ENCODE results near the gene RPL38. TPM values are rescaled to one million over a fixed set of nuclear protein-coding genes. Genes with fewer than 3 reads are reported as not detected.

The RPL38 gene
- total and polyA plus RNA-seq, 2 donors (not counting 1 experiment from before 2014, with no cell fraction given): 722 to 1,550 TPM

- CTCF ChIA-PET: interaction anchor here (1.0 to 3.1 kb wide), 10 partner anchors 8 to 246 kb away, joined by 3 to 17 read pairs (median 4); partner anchors contain the start of genes BTBD17, GPR142 and RPL38
- peak overlapping the region; percentile 63 for H3K4me3 Mint-ChIP-seq
- intact Hi-C loops (cut with micrococcal nuclease): loop anchor here (1.0 kb wide), 2 partner anchors 151 to 247 kb away; partner anchors contain the start of gene BTBD17
- Histone ChIP-seq H2AFZ (ENCODE audit: insufficient read depth, low read depth, low read length, poor library complexity, severe bottlenecking) (no peak overlapping the region), H3K36me3 (replicated peaks in 1 of 2; ENCODE audit: control extremely low read depth in 1 of 2, control insufficient read depth in 1 of 2, extremely low read depth in 1 of 2, insufficient read depth in 2 of 2, low read length in 1 of 2) (peaks cover 0 to 41% of the 10 kb centered on the region in 2 experiments), H3K9me3 (ENCODE audit: control extremely low read depth in 1 of 3, control insufficient read depth in 2 of 3, insufficient read depth in 1 of 3, low read length in 2 of 3) (no peaks in the 10 kb centered on the region), H3K4me2 (replicated peaks; ENCODE audit: low read depth, low read length, poor library complexity, severe bottlenecking) (no peak overlapping the region), H3K79me2 (ENCODE audit: control insufficient read depth, insufficient read depth, low read length) (peaks cover 20% of the 10 kb centered on the region), H3K27ac (ENCODE audit: low read length in 2 of 2) (no peak overlapping the region), H3K4me3 (ENCODE audit: control extremely low read depth in 1 of 5, extremely low read depth in 1 of 5, insufficient read depth in 1 of 5, low read depth in 2 of 5, low read length in 4 of 5) (no peak overlapping the region), H3K9ac (ENCODE audit: low read length) (no peak overlapping the region), H4K20me1 (ENCODE audit: control insufficient read depth, insufficient read depth, low read length, poor library complexity, severe bottlenecking) (peaks cover 66% of the 10 kb centered on the region), H3K4me1 (ENCODE audit: control insufficient read depth in 2 of 2, insufficient read depth in 2 of 2, low read length in 2 of 2) (peaks cover 26 to 46% of the 10 kb centered on the region in 2 donors), H3K27me3 (replicated peaks in 1 of 4; ENCODE audit: control extremely low read depth in 1 of 4, control insufficient read depth in 3 of 4, insufficient read depth in 4 of 4, low read length in 3 of 4) (no peaks in the 10 kb centered on the region)
- TF ChIP-seq CTCF (IDR thresholded peaks at IDR 0.05): peak; percentile 94
- no peak for TF ChIP-seq EZH2 (IDR thresholded peaks at IDR 0.05; ENCODE audit: borderline replicate concordance, insufficient read depth, low read depth, low read length, poor library complexity, severe bottlenecking)
- H3K27ac Mint-ChIP-seq: peak overlapping the region; percentile 89
- POLR2A ChIA-PET: no interaction called here
- 79% methylated on average over 15 of the region's 18 CpGs for WGBS (ENCODE audit: insufficient coverage)
- H3K9me3 Mint-ChIP-seq (ENCODE audit: insufficient read depth): no peaks in the 10 kb centered on the region
- peak; percentile 82 for DNase-seq
- H3K4me1 Mint-ChIP-seq: peaks cover 50% of the 10 kb centered on the region
- ATAC-seq (ENCODE audit: low read depth): peak; percentile 42
- no peaks in the 10 kb centered on the region for H3K27me3 Mint-ChIP-seq
Observed at GRCh38 chr17:74210191-74211140, 7.0 kb downstream of the RPL38 start.
